ENCODE measurements around the gene CLCNKA. TPM values are rescaled to one million over a fixed set of nuclear protein-coding genes. Genes with fewer than 3 reads are reported as not detected.
A peak's percentile ranks its signal among the peaks of the same experiment; 100 is the strongest.

CLCNKA gene
- total and polyA plus RNA-seq, 8 donors = 0.67 to 9.3 (median 1.4) TPM

GRCh38 chr1:15992582-15993500 lies 29.0 kb upstream of the CLCNKA start:
- intact Hi-C loops (cut with DNase I) = loop anchor here in 1 of 3 donors (10.0 kb wide), 1 partner anchor 188 kb away; the partner anchor contains the start of gene UQCRHL
- ATAC-seq (no peak), FAIRE-seq (no peak), DNase-seq (no peak)
- Histone ChIP-seq H3K4me3 (no peak overlapping the region), H3K27ac (no peak overlapping the region), H3K27me3 (no peaks in the 10 kb centered on the region), H3K36me3 (no peaks in the 10 kb centered on the region), H3K4me1 (no peaks in the 10 kb centered on the region), H3K9me3 (no peaks in the 10 kb centered on the region)
- WGBS, 2 donors = 74 to 82% methylated on average over 17 of the region's 17 CpGs
- TF ChIP-seq CTCF (IDR thresholded peaks at IDR 0.05) = no peak

GRCh38 chr1:15993666-15994065 lies 28.2 kb upstream of the CLCNKA start:
- H3K9me3 ChIP-seq = no peaks in the 10 kb centered on the region
- H3K4me1 ChIP-seq = no peaks in the 10 kb centered on the region
- no peak for TF ChIP-seq CTCF (IDR thresholded peaks at IDR 0.05)
- H3K27ac ChIP-seq = no peak overlapping the region
- no peak overlapping the region for H3K4me3 ChIP-seq
- intact Hi-C loops (cut with DNase I) = loop anchor here in 1 of 3 donors (10.0 kb wide), 1 partner anchor 189 kb away; the partner anchor contains the start of gene UQCRHL
- 69 to 80% methylated on average over 15 of the region's 15 CpGs for WGBS, 2 donors
- FAIRE-seq (no peak), DNase-seq (no peak), ATAC-seq (no peak)
- H3K36me3 ChIP-seq = no peaks in the 10 kb centered on the region
- H3K27me3 ChIP-seq = no peaks in the 10 kb centered on the region

- H3K36me3 ChIP-seq = no peaks in the 10 kb centered on the region
- H3K4me1 ChIP-seq = no peaks in the 10 kb centered on the region
- intact Hi-C loops (cut with DNase I) = loop anchor here in 1 of 3 donors (10.0 kb wide), 1 partner anchor 189 kb away; the partner anchor contains the start of gene UQCRHL
- TF ChIP-seq CTCF (IDR thresholded peaks at IDR 0.05) = no peak
- no peak overlapping the region for H3K4me3 ChIP-seq
- no peak for DNase-seq
- no peaks in the 10 kb centered on the region for H3K27me3 ChIP-seq
- H3K9me3 ChIP-seq = no peaks in the 10 kb centered on the region
- no peak overlapping the region for H3K27ac ChIP-seq
- no peak for FAIRE-seq
- 79 to 88% methylated on average over 10 of the region's 10 CpGs for WGBS, 2 donors
- ATAC-seq = no peak
Observed at GRCh38 chr1:15994081-15994480, 27.8 kb upstream of the CLCNKA start.

GRCh38 chr1:15994590-15995351 lies 27.1 kb upstream of the CLCNKA start:
- Histone ChIP-seq H3K36me3 (no peaks in the 10 kb centered on the region), H3K27ac (no peak overlapping the region), H3K4me1 (no peaks in the 10 kb centered on the region), H3K4me3 (no peak overlapping the region), H3K9me3 (no peaks in the 10 kb centered on the region), H3K27me3 (no peaks in the 10 kb centered on the region)
- DNase-seq = peak; percentile 51 to 79 (median 74)
- peak; percentile 54 to 67 (median 60) for TF ChIP-seq CTCF (IDR thresholded peaks at IDR 0.05)
- intact Hi-C loops (cut with DNase I) = loop anchor here in 2 of 3 donors (5.0 to 10.0 kb wide), 2 partner anchors 187 to 190 kb away; partner anchors contain the start of gene UQCRHL (in 2 of the 2)
- peak; percentile 84 to 95 (median 89) for ATAC-seq
- FAIRE-seq = no peak
- WGBS, 2 donors = 45 to 50% methylated on average over 11 of the region's 11 CpGs
